GM12891 (cell line): ENCODE data around the gene ZDHHC7.

Experiments
- POLR2A ChIP-seq: IDR thresholded peaks from 2 replicates; pipeline ENCODE4 v1.6.1; 2011; ENCODE audit warnings: low read depth, low read length, control low read depth
- POLR2AphosphoS5 ChIP-seq: IDR thresholded peaks from 2 replicates; pipeline ENCODE4 v1.6.1; 2011; ENCODE audit warnings: low read depth, low read length, control low read depth
- POU2F2 ChIP-seq: IDR thresholded peaks from 2 replicates; pipeline ENCODE4 v1.6.1; 2011; ENCODE audit warnings: low read depth, mild to moderate bottlenecking, control low read depth, low read length, moderate library complexity
- TAF1 ChIP-seq: IDR thresholded peaks from 2 replicates; pipeline ENCODE4 v1.6.1; 2011; ENCODE audit warnings: low read depth, low read length, control low read depth

DNA sequence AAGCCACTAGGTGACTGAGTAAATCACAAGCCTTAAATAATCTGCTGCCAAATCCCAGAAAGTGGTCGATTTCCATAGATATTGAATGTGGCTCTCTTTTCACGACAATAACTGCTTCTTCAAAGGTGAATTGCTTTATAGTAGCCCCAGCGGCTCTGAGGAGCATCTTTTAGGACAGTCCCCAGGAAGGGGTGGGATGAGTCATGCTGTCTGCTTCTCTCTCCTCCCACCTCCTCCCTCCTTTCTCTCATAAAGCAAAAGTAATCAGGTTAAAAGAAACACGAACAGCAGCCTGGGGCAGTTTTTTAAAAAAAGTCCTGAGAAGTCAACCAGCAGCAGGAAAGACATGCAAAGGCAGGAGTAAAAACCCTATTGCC lies 18.1 kb upstream of the ZDHHC7 start:
- no peak for TF ChIP-seq POLR2A
- TF ChIP-seq TAF1: no peak
- no peak for TF ChIP-seq POLR2AphosphoS5
- TF ChIP-seq POU2F2: no peak
